ENCODE results near the gene TPM2. TPM values are rescaled to one million over a fixed set of nuclear protein-coding genes. Genes with fewer than 3 reads are reported as not detected.

TPM2 gene
- total and polyA plus RNA-seq, 9 of the 15 experiments (the other 6 are each of a cell fraction or from before 2014, with no cell fraction given): 0.28 to 16.1 (median 4.5) TPM

GRCh38 chr9:35728041-35728971 lies 38.6 kb upstream of the TPM2 start (continued):
- TF ChIP-seq CHAMP1 (IDR thresholded peaks at IDR 0.05): no peak
- no peak for TF ChIP-seq THAP12 (CRISPR knock-in tag; IDR thresholded peaks at IDR 0.05)
- TF ChIP-seq SLC30A9 (CRISPR knock-in tag; IDR thresholded peaks at IDR 0.05): no peak
- TF ChIP-seq EP300 (IDR thresholded peaks at IDR 0.05; ENCODE audit: low read length): peak; percentile 88
- TF ChIP-seq HNRNPLL (IDR thresholded peaks at IDR 0.05; ENCODE audit: low read depth, low read length, poor library complexity, severe bottlenecking): no peak
- TF ChIP-seq ZNF511 (CRISPR knock-in tag; IDR thresholded peaks at IDR 0.05): no peak
- no peak for TF ChIP-seq ZBTB33 (CRISPR knock-in tag; IDR thresholded peaks at IDR 0.05)
- TF ChIP-seq STAT5B (CRISPR knock-in tag; IDR thresholded peaks at IDR 0.05): no peak
- TF ChIP-seq ELK3 (CRISPR knock-in tag; IDR thresholded peaks at IDR 0.05): no peak
- no peak for TF ChIP-seq PATZ1 (CRISPR knock-in tag; IDR thresholded peaks at IDR 0.05; ENCODE audit: borderline replicate concordance)
- TF ChIP-seq CBFB (CRISPR knock-in tag; IDR thresholded peaks at IDR 0.05): no peak
- TF ChIP-seq CBX1 (IDR thresholded peaks at IDR 0.05; ENCODE audit: low read depth): no peak; the same call in 1 of the 2 replicates
- no peak for TF ChIP-seq ZNF589 (CRISPR knock-in tag; IDR thresholded peaks at IDR 0.05; ENCODE audit: low read depth)
- no peak for TF ChIP-seq SAP30 (IDR thresholded peaks at IDR 0.05; ENCODE audit: borderline replicate concordance, insufficient read depth, low read depth, low read length, poor library complexity, severe bottlenecking)
- no peak for TF ChIP-seq ASH1L (IDR thresholded peaks at IDR 0.05; ENCODE audit: borderline replicate concordance, low read depth, partially characterized antibody)
